Endodermal cell (in vitro differentiated cells): Measurements from ENCODE around the gene GNA12. TPM values are rescaled to one million over a fixed set of nuclear protein-coding genes. Genes with fewer than 3 reads are reported as not detected.

Experiments used
- DNase-seq: peaks from one replicate; pipeline ENCODE4 v3.0.0-alpha.2; 2017
- H3K27ac ChIP-seq: 2 replicates; pipeline ENCODE4 v1.5.1; 2013; ENCODE audit warnings: mild to moderate bottlenecking, low read depth, low read length, moderate library complexity
- H3K27me3 ChIP-seq: 2 replicates; pipeline ENCODE4 v1.6.1; 2013; ENCODE audit warnings: mild to moderate bottlenecking, low read length, moderate library complexity; ENCODE audit not compliant: insufficient read depth, control insufficient read depth, poor library complexity, severe bottlenecking
- H3K36me3 ChIP-seq: 2 replicates; pipeline ENCODE4 v1.7.0; 2013; ENCODE audit warnings: mild to moderate bottlenecking, low read length, moderate library complexity; ENCODE audit not compliant: control insufficient read depth, insufficient read depth
- H3K4me1 ChIP-seq: one replicate; pipeline ENCODE4 v1.7.0; 2013; ENCODE audit warnings: low read length; ENCODE audit not compliant: control insufficient read depth, insufficient read depth
- H3K4me3 ChIP-seq: 2 replicates; pipeline ENCODE4 v1.5.1; 2013; ENCODE audit warnings: mild to moderate bottlenecking, low read length, moderate library complexity
- H3K9ac ChIP-seq: 2 replicates; pipeline ENCODE4 v1.6.1; 2013; ENCODE audit warnings: mild to moderate bottlenecking, low read length, moderate library complexity; ENCODE audit not compliant: poor library complexity, severe bottlenecking; ENCODE audit errors: extremely low read depth
- H3K9me3 ChIP-seq: 2 replicates; pipeline ENCODE4 v1.6.1; 2013; ENCODE audit warnings: mild to moderate bottlenecking, low read length, moderate library complexity; ENCODE audit not compliant: control insufficient read depth
- H3K27ac Mint-ChIP-seq: 2 replicates; pipeline ENCODE4 v1.8.0; 2020; ENCODE audit warnings: mixed read lengths
- H3K27me3 Mint-ChIP-seq: 2 replicates; pipeline ENCODE4 v1.8.0; 2021; ENCODE audit warnings: mild to moderate bottlenecking, mixed read lengths; ENCODE audit not compliant: insufficient read depth
- H3K36me3 Mint-ChIP-seq: 2 replicates; pipeline ENCODE4 v1.8.0; 2020; ENCODE audit warnings: low read depth, mixed read lengths
- H3K4me1 Mint-ChIP-seq: 2 replicates; pipeline ENCODE4 v1.8.0; 2020; ENCODE audit warnings: mixed read lengths
- H3K4me3 Mint-ChIP-seq: 2 replicates; pipeline ENCODE4 v1.8.0; 2020; ENCODE audit warnings: mild to moderate bottlenecking, moderate library complexity, mixed read lengths
- H3K9me3 Mint-ChIP-seq: 2 replicates; pipeline ENCODE4 v1.8.0; 2020; ENCODE audit warnings: mild to moderate bottlenecking, mixed read lengths
- CTCF ChIP-seq: fragments of 200-600 bp; sonication (generic); conservative IDR thresholded peaks from 2 replicates; pipeline ENCODE4 v1.5.0; 2021; ENCODE audit warnings: antibody characterized with exemption, mild to moderate bottlenecking
- WGBS, 2 experiments: methylation state at CpG; one replicate each; pipeline versions ENCODE4 v1.1.5 to v1.1.7; 2013; ENCODE audit warnings: missing lambda C conversion rate in 2 of 2, mixed read lengths in 1 of 2; ENCODE audit not compliant: insufficient coverage in 1 of 2, insufficient read length in 1 of 2; 5-methylcytosine and 5-hydroxymethylcytosine counted together
- total RNA-seq, 2 donors: library from RNA; stranded (reverse); fragmentation: NEBNext Ultra II Directional in 1 of 2; extraction: Animal tissue kit (Norgen Biotek cat#: 25700) in 1 of 2; gene quantifications; 2 replicates in 1 of 2; 3 replicates in 1 of 2; pipeline ENCODE4 v1.2.1, GENCODE V29; 2021

Gene GNA12
- total RNA-seq, 2 donors from 2014 or later: 55.0 to 64.7 TPM

GRCh38 chr7:2757361-2757903, 86.7 kb downstream of the GNA12 start:
- Histone ChIP-seq H3K9me3 (no peaks in the 10 kb centered on the region), H3K4me1 (no peaks in the 10 kb centered on the region), H3K27me3 (no peaks in the 10 kb centered on the region), H3K9ac (no peak overlapping the region), H3K36me3 (peaks cover 18% of the 10 kb centered on the region), H3K27ac (peak overlapping the region; percentile 78), H3K4me3 (no peak overlapping the region)
- Mint-ChIP-seq H3K27me3 (no peaks in the 10 kb centered on the region), H3K27ac (peak overlapping the region; percentile 79), H3K4me3 (no peak overlapping the region), H3K9me3 (no peaks in the 10 kb centered on the region), H3K4me1 (peaks cover 14% of the 10 kb centered on the region), H3K36me3 (peaks cover 50% of the 10 kb centered on the region)
- 87 to 91% methylated on average over 10 to 11 of the region's 11 CpGs for WGBS, 2 experiments
- TF ChIP-seq CTCF: no peak
- no peak for DNase-seq

DNA sequence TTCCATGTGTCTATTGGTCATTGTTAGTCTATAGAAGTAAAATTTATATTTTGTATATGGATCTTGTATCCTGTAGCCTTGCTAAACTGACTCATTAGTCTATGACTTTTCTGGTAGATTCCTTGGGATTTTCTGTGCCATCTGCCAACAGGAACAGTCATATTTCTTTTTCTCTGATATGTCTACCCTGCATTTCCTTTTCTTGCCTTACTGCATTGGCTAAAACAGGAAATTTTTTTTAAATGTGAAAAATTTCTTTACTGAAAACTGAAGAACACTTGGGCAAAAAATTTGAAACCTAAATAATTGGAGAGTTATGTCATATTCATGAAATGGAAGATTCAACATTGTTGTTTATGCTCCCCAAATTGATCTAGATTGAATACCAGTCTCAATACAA, 88.6 kb downstream of the GNA12 start:
- H3K27ac Mint-ChIP-seq: no peak overlapping the region
- H3K36me3 Mint-ChIP-seq: peaks cover 40% of the 10 kb centered on the region
- DNase-seq: no peak
- no peaks in the 10 kb centered on the region for H3K9me3 ChIP-seq
- no peaks in the 10 kb centered on the region for H3K4me1 ChIP-seq
- no peaks in the 10 kb centered on the region for H3K9me3 Mint-ChIP-seq
- no peak overlapping the region for H3K9ac ChIP-seq
- no peaks in the 10 kb centered on the region for H3K27me3 Mint-ChIP-seq
- TF ChIP-seq CTCF: no peak
- peaks cover 13% of the 10 kb centered on the region for H3K36me3 ChIP-seq
- no peak overlapping the region for H3K4me3 ChIP-seq
- no peak overlapping the region for H3K27ac ChIP-seq
- no peak overlapping the region for H3K4me3 Mint-ChIP-seq
- peaks cover 17% of the 10 kb centered on the region for H3K4me1 Mint-ChIP-seq
- no peaks in the 10 kb centered on the region for H3K27me3 ChIP-seq

DNA sequence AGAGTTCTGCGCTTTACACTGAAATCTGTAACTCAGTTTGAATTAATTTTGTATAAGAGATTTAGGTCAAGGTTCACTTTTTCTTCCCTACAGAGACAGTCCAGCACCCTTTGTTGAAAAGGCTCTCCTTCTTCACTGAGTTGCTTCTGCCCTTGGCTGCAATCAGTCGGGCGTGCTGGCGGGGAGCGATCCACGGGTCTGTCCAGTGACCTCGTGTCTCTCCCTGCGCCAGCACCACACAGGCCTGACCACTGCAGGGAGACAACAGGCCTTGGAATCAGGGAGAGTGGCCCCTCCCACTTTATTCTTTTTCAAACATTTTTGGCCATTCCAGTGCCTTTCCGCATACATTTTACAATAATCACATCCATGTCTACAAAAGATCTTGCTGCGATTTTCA, 89.2 kb downstream of the GNA12 start:
- WGBS, 2 experiments: 93 to 96% methylated on average over 6 to 10 of the region's 10 CpGs
- H3K27ac ChIP-seq: no peak overlapping the region
- H3K27me3 Mint-ChIP-seq: no peaks in the 10 kb centered on the region
- H3K9ac ChIP-seq: no peak overlapping the region
- H3K4me3 Mint-ChIP-seq: no peak overlapping the region
- peaks cover 1% of the 10 kb centered on the region for H3K9me3 Mint-ChIP-seq
- no peak overlapping the region for H3K4me3 ChIP-seq
- DNase-seq: no peak
- no peaks in the 10 kb centered on the region for H3K27me3 ChIP-seq
- H3K4me1 ChIP-seq: no peaks in the 10 kb centered on the region
- no peak overlapping the region for H3K27ac Mint-ChIP-seq
- peaks cover 42% of the 10 kb centered on the region for H3K36me3 Mint-ChIP-seq
- H3K9me3 ChIP-seq: no peaks in the 10 kb centered on the region
- no peak for TF ChIP-seq CTCF
- H3K4me1 Mint-ChIP-seq: peaks cover 16% of the 10 kb centered on the region
- H3K36me3 ChIP-seq: peaks cover 13% of the 10 kb centered on the region
